Stomach (tissue), 9 donors: ENCODE measurements around the gene EVA1C. TPM values are rescaled to one million over a fixed set of nuclear protein-coding genes. Genes with fewer than 3 reads are reported as not detected.

Source experiments
- DNase-seq, 2 donors: peaks; one replicate each; pipeline versions ENCODE4 v3.0.0 to v3.0.0-alpha.2; 2013 to 2019
- H3K27ac ChIP-seq, 5 donors: fragments of 200-600 bp in 4 of 5; sonication (generic) in 4 of 5; one replicate each; pipeline ENCODE4 v1.5.1; 2013 to 2019; ENCODE audit warnings: mild to moderate bottlenecking in 1 of 5, moderate library complexity in 1 of 5
- H3K27me3 ChIP-seq, 3 donors: fragments of 200-600 bp; sonication (generic); one replicate each; pipeline ENCODE4 v1.5.1; 2017 to 2019; ENCODE audit warnings: mixed run types in 1 of 3
- H3K36me3 ChIP-seq, 4 donors: fragments of 200-600 bp; sonication (generic); 1 replicate in 3 of 4; 2 replicates in 1 of 4; pipeline ENCODE4 v1.5.1; 2016 to 2019
- H3K4me1 ChIP-seq, 4 donors: fragments of 200-600 bp; sonication (generic); one replicate each; pipeline ENCODE4 v1.5.1; 2016 to 2019
- H3K4me3 ChIP-seq, 4 donors: fragments of 200-600 bp; sonication (generic) in 3 of 4; one replicate each; pipeline ENCODE4 v1.5.1; 2016 to 2019; ENCODE audit warnings: mild to moderate bottlenecking in 1 of 4
- H3K9me3 ChIP-seq, 4 donors: fragments of 200-600 bp; sonication (generic); one replicate each; pipeline ENCODE4 v1.5.1; 2016 to 2019
- CTCF ChIP-seq, 7 experiments: fragments of 450-650 bp in 4 of 7; fragments of 200-600 bp in 3 of 7; sonication (generic) in 3 of 7; IDR thresholded peaks; one replicate each; pipeline ENCODE4 v1.5.1; 2016 to 2019; ENCODE audit warnings: antibody characterized with exemption in 7 of 7, control low read depth in 2 of 7, mild to moderate bottlenecking in 1 of 7
- EP300 ChIP-seq: sonication (generic); formaldehyde crosslinking; IDR thresholded peaks from one replicate; pipeline ENCODE4 v1.6.1; 2017; ENCODE audit warnings: antibody characterized with exemption
- POLR2A ChIP-seq, 4 donors: fragments of 450-650 bp; IDR thresholded peaks; one replicate each; pipeline ENCODE4 v1.6.1; 2016; ENCODE audit warnings: antibody characterized with exemption in 4 of 4, control low read depth in 2 of 4, mild to moderate bottlenecking in 1 of 4, moderate library complexity in 1 of 4
- POLR2AphosphoS5 ChIP-seq, 3 donors: sonication (generic); formaldehyde crosslinking; IDR thresholded peaks; one replicate each; pipeline ENCODE4 v1.6.1; 2016; ENCODE audit warnings: antibody characterized with exemption in 3 of 3
- WGBS, 5 donors: extraction: QIAGEN DNeasy Blood & Tissue Kit in 3 of 5; methylation state at CpG; one replicate each; pipeline versions ENCODE4 v1.1.5 to v1.1.7; 2013 to 2018; 5-methylcytosine and 5-hydroxymethylcytosine counted together
- intact Hi-C: fragments of 100-400 bp; cut with DNase I; formaldehyde crosslinking; loops from one replicate; pipeline ENCODE4 v1.15.1; 2023; ENCODE audit warnings: low total_unique reads
- polyA plus RNA-seq, 3 donors: library from polyadenylated mRNA; stranded (reverse); fragments of 200-250 nt; gene quantifications; one replicate each; pipeline ENCODE4 v1.2.3, GENCODE V29; 2013
- total RNA-seq, 5 donors: library from RNA; depleted of rRNA; stranded (reverse); fragments of >200 nt; gene quantifications; one replicate each; pipeline versions ENCODE4 v1.1.0 to v1.2.3, GENCODE V29; 2014 to 2016
- donor health status: healthy with polysubstance abuse.
- donor health status: Bipolar disorder and iron deficiency.
- donor health status: healthy.

EVA1C gene
- total and polyA plus RNA-seq, 8 donors: 10.6 to 142 (median 42.9) TPM

DNA sequence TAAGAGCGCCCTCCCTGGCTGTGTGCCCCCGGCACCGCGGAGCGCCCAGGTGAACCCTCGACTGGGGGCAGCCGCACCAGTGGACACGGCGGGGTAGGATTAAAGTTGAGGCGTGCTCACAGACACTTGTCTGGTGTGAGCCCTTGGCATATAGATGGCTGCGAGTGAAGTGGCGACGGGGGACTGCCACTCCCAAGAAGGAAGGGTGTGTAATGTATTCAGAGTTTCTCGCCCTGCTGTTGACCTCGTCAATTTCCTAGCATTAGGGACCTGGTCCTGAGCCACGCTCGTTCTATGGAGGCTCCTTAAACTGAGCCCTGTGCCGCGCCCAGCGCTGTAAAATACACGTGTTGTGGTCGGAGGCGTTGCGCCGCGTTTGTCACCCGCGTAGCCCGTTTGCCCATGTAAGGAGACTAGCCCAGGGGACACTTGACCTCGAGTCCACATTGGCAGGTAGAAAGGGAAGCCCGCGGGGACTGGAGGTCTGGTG is 554 bp downstream of the EVA1C start:
- intact Hi-C loops: no loop called here
- H3K4me3 ChIP-seq: peak overlapping the region; percentile 52 to 72 (median 72)
- H3K27me3 ChIP-seq: peaks cover 0 to 4% (median 0%) of the 10 kb centered on the region in 3 donors
- DNase-seq: peak; percentile 57 to 63
- H3K36me3 ChIP-seq: peaks cover 0 to 4% (median 2%) of the 10 kb centered on the region in 4 donors
- H3K9me3 ChIP-seq: no peaks in the 10 kb centered on the region
- peaks cover 21 to 71% (median 54%) of the 10 kb centered on the region in 4 donors for H3K4me1 ChIP-seq
- H3K27ac ChIP-seq: peak overlapping the region; percentile 96 to 100 (median 99)
- WGBS, 5 donors: 4 to 15% (median 8%) methylated on average over 26 to 32 of the region's 32 CpGs
- no peak for TF ChIP-seq CTCF (IDR thresholded peaks at IDR 0.05)
- TF ChIP-seq POLR2AphosphoS5 (IDR thresholded peaks at IDR 0.05): peak; percentile 59 to 66 (median 64)
- TF ChIP-seq EP300: no peak
- TF ChIP-seq POLR2A (IDR thresholded peaks at IDR 0.05): no peak

DNA sequence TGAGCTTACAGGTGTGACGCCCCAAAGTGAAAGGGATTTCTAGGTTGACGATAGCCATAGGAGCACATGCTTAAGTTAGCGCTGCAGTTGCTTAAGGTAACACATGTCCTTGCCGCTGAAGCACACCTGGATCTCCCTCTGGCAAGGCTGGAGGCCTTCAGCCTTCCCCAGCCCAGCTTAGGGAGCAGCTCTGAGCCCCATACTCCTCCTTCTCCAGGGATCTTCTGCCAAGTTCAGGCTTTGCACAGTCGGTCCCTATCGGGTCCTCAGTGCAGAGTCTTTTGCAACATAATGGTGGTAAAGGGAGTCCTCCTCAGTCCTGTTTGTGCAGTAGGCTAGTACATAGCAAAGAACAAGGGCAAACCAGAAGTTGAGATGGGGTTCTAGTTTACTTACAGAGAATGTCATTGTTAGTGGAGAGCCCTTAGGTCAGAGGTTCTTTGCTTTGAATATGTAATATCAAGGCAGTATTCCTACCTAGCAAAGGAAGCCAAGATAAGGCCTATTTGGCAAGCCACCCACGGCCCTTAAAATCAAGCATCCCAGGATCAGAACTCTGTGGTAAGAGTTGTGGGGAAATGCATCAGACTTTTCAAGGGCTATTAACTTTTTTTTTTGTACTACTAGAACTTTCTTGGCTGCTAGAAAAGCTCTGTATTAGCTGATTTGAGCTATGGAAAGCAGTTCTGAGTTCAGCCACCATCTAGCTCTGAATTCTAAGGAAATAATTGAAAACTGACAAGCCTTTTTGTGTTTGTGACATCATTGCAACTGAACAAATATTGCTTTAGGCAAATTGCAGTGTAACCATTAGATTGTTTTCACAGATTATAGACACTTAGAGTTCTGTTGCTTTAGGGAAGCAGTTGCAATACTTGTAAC is 1.4 kb downstream of the EVA1C start:
- Histone ChIP-seq H3K27me3 (peaks cover 0 to 4% (median 0%) of the 10 kb centered on the region in 3 donors), H3K9me3 (no peaks in the 10 kb centered on the region), H3K4me3 (peak overlapping the region; percentile 52 to 72 (median 72)), H3K4me1 (peaks cover 21 to 71% (median 56%) of the 10 kb centered on the region in 4 donors), H3K27ac (peak overlapping the region; percentile 96 to 100 (median 99)), H3K36me3 (peaks cover 0 to 11% (median 5%) of the 10 kb centered on the region in 4 donors)
- WGBS, 5 donors: 23 to 42% (median 30%) methylated on average over 7 of the region's 7 CpGs
- intact Hi-C loops: no loop called here
- TF ChIP-seq CTCF (IDR thresholded peaks at IDR 0.05) (no peak), POLR2AphosphoS5 (IDR thresholded peaks at IDR 0.05) (peak in 1 of 3 donors; percentile 3)
- DNase-seq: no peak

GRCh38 chr21:32414579-32415358 is 2.3 kb downstream of the EVA1C start:
- Histone ChIP-seq H3K4me3 (peak overlapping the region in 3 of 4 donors; percentile 71 to 72 (median 72)), H3K27ac (peak overlapping the region in 4 of 5 donors; percentile 96 to 100 (median 100)), H3K36me3 (peaks cover 0 to 11% (median 5%) of the 10 kb centered on the region in 4 donors), H3K27me3 (peaks cover 0 to 4% (median 0%) of the 10 kb centered on the region in 3 donors), H3K4me1 (peaks cover 21 to 70% (median 55%) of the 10 kb centered on the region in 4 donors), H3K9me3 (no peaks in the 10 kb centered on the region)
- no peak for TF ChIP-seq POLR2A (IDR thresholded peaks at IDR 0.05)
- TF ChIP-seq EP300: no peak
- peak in 1 of 7 experiments; percentile 10 for TF ChIP-seq CTCF (IDR thresholded peaks at IDR 0.05)
- 68 to 75% (median 73%) methylated on average over 8 of the region's 8 CpGs for WGBS, 5 donors
- intact Hi-C loops: no loop called here
- no peak for DNase-seq
